ENCODE measurements around the gene ZNF892. TPM values are rescaled to one million over a fixed set of nuclear protein-coding genes. Genes with fewer than 3 reads are reported as not detected.

ZNF892 gene
- total and polyA plus RNA-seq, 9 of the 15 experiments (the other 6 are each of a cell fraction or from before 2014, with no cell fraction given) = 0.07 to 0.13 (median 0.09) TPM; not detected in 6

DNA sequence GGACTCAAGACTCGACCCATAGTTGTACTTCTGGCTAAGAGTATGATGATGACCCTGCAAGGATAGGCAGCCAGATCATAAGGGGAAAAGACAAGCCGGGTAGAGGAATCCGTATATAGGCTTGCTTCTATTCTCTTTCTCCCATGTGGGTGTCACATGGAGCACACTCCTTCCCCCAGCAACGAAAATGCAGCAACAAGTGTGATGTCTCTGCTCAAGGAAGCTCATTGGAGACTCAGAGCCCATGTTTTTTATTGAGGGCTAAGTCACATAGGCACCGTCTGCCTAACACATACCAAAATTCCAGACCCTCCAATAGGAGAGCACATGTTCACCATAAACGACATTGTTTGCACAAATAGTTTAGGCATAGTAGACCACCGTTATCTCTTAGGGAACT, 35.4 kb upstream of the ZNF892 start:
- 38% methylated on average over 7 of the region's 7 CpGs for WGBS (ENCODE audit: insufficient coverage, low coverage, missing lambda C conversion rate)
- CTCF ChIA-PET (ENCODE audit: low intra/inter-chr PET ratio) = no interaction called here

DNA sequence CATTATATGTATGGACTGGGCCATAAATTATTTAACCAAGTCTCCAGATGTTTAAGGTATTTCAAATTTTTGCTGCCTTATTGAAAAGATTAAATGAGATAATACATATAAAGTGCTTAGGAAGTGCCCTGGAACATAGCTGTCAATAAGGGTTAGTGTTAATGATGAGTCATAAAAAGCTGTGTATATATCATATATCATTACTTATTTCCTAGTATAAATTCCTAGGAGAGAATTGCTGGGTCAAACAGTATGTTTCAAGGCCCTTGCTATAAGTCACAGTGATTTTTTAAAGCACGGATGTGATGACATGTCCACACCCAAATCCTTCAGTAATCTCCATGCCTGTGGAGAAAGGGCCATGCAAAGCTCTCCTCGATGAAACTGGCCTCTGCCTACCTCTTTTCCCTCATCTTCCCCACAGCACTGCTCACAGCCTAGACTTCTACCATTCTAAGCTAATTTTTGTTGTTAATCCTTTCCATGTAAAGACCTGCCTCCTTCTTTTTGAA, 33.2 kb upstream of the ZNF892 start:
- intact Hi-C loops (cut with micrococcal nuclease) = no loop called here
- POLR2A ChIA-PET = no interaction called here

More for the DNA sequence above, 35.4 kb upstream of the ZNF892 start:
- no peak overlapping the region for H3K4me2 ChIP-seq (ENCODE audit: insufficient read depth, low read length)
- no peak overlapping the region for H2AFZ ChIP-seq (ENCODE audit: low read depth, low read length)
- H3K4me1 ChIP-seq (replicated peaks in 1 of 2; ENCODE audit: control insufficient read depth in 2 of 2, insufficient read depth in 2 of 2, low read length in 2 of 2) = no peaks in the 10 kb centered on the region
- no peaks in the 10 kb centered on the region for H3K27me3 ChIP-seq (ENCODE audit: control insufficient read depth in 2 of 2, insufficient read depth in 2 of 2, low read length in 2 of 2)
- intact Hi-C loops (cut with micrococcal nuclease) = no loop called here
- no peak overlapping the region for H3K4me3 ChIP-seq
- no TSS peak for BruUV-seq (replicated peaks)
- no peaks in the 10 kb centered on the region for H3K79me2 ChIP-seq (ENCODE audit: control insufficient read depth, insufficient read depth, low read length)
- in situ Hi-C loops (cut with MboI) = no loop called here
- FAIRE-seq = no peak
- DNase-seq (ENCODE audit: extremely low read depth in 1 of 4, low spot score in 3 of 4) = no peak
- no peak for TF ChIP-seq POLR2H (tag; IDR thresholded peaks at IDR 0.05; ENCODE audit: low read depth)
- TF ChIP-seq POLR3A (IDR thresholded peaks at IDR 0.05; ENCODE audit: borderline replicate concordance, extremely low read depth, insufficient read depth, insufficient read length) = no peak
- no peak for TF ChIP-seq HMGN3 (IDR thresholded peaks at IDR 0.05; ENCODE audit: borderline replicate concordance, extremely low read depth, insufficient read length, low read depth, low read length)
- TF ChIP-seq CHCHD3 (CRISPR knock-in tag; IDR thresholded peaks at IDR 0.05) = no peak
- TF ChIP-seq HDAC2 (IDR thresholded peaks at IDR 0.05) = no peak
- TF ChIP-seq ILF3 (IDR thresholded peaks at IDR 0.05; ENCODE audit: borderline replicate concordance) = no peak
- no peak for TF ChIP-seq RCOR1 (IDR thresholded peaks at IDR 0.05; ENCODE audit: borderline replicate concordance in 1 of 2, low read depth in 2 of 2, low read length in 2 of 2)
- H3K9me3 ChIP-seq (replicated peaks; ENCODE audit: control insufficient read depth, insufficient read depth, low read depth, low read length) = no peaks in the 10 kb centered on the region
- no peak for ATAC-seq
- H3K9ac ChIP-seq (ENCODE audit: insufficient read depth in 1 of 2, low read depth in 2 of 2, low read length in 2 of 2) = no peak overlapping the region
- H3K9me1 ChIP-seq (ENCODE audit: control insufficient read depth, insufficient read depth, low read length) = no peaks in the 10 kb centered on the region
- H4K20me1 ChIP-seq (replicated peaks; ENCODE audit: control insufficient read depth, insufficient read depth, low read length) = no peaks in the 10 kb centered on the region
- POLR2A ChIA-PET = no interaction called here
- no peaks in the 10 kb centered on the region for H3K36me3 ChIP-seq (ENCODE audit: control insufficient read depth, insufficient read depth, low read length)
- no peak overlapping the region for H3K27ac ChIP-seq (ENCODE audit: extremely low read depth, low read depth, low read length)

More for the DNA sequence above, 33.2 kb upstream of the ZNF892 start:
- Histone ChIP-seq H3K9ac (ENCODE audit: insufficient read depth in 1 of 2, low read depth in 2 of 2, low read length in 2 of 2) (no peak overlapping the region), H3K4me1 (replicated peaks in 1 of 2; ENCODE audit: control insufficient read depth in 2 of 2, insufficient read depth in 2 of 2, low read length in 2 of 2) (no peaks in the 10 kb centered on the region), H3K9me3 (replicated peaks; ENCODE audit: control insufficient read depth, insufficient read depth, low read depth, low read length) (no peaks in the 10 kb centered on the region), H4K20me1 (replicated peaks; ENCODE audit: control insufficient read depth, insufficient read depth, low read length) (no peaks in the 10 kb centered on the region), H3K79me2 (ENCODE audit: control insufficient read depth, insufficient read depth, low read length) (no peaks in the 10 kb centered on the region), H3K27me3 (ENCODE audit: control insufficient read depth in 2 of 2, insufficient read depth in 2 of 2, low read length in 2 of 2) (no peaks in the 10 kb centered on the region), H3K27ac (ENCODE audit: extremely low read depth, low read depth, low read length) (no peak overlapping the region), H3K36me3 (ENCODE audit: control insufficient read depth, insufficient read depth, low read length) (peaks cover 5% of the 10 kb centered on the region), H3K4me2 (ENCODE audit: insufficient read depth, low read length) (no peak overlapping the region), H2AFZ (ENCODE audit: low read depth, low read length) (no peak overlapping the region), H3K4me3 (no peak overlapping the region), H3K9me1 (ENCODE audit: control insufficient read depth, insufficient read depth, low read length) (no peaks in the 10 kb centered on the region)
- CTCF ChIA-PET (ENCODE audit: low intra/inter-chr PET ratio) = no interaction called here
- WGBS (ENCODE audit: insufficient coverage, low coverage, missing lambda C conversion rate) = 14% methylated on average over 2 of the region's 2 CpGs
- FAIRE-seq = no peak
- ATAC-seq = no peak
- no peak for TF ChIP-seq KDM1A (IDR thresholded peaks at IDR 0.05)
- TF ChIP-seq ZKSCAN1 (IDR thresholded peaks at IDR 0.05; ENCODE audit: low read depth, low read length) = no peak
- TF ChIP-seq SMARCA4 (IDR thresholded peaks at IDR 0.05) = no peak
- TF ChIP-seq RNF2 (IDR thresholded peaks at IDR 0.05) = no peak
- no peak for TF ChIP-seq JUN (IDR thresholded peaks at IDR 0.05; ENCODE audit: borderline replicate concordance, low read depth, low read length)
- TF ChIP-seq JUN (CRISPR knock-in tag; IDR thresholded peaks at IDR 0.05; ENCODE audit: borderline replicate concordance) = no peak
- no peak for TF ChIP-seq PML (IDR thresholded peaks at IDR 0.05; ENCODE audit: low read length)
- no peak for TF ChIP-seq CCNT2 (IDR thresholded peaks at IDR 0.05; ENCODE audit: borderline replicate concordance, extremely low read depth, insufficient read length, low read depth, low read length)
- TF ChIP-seq, protein P1, sequence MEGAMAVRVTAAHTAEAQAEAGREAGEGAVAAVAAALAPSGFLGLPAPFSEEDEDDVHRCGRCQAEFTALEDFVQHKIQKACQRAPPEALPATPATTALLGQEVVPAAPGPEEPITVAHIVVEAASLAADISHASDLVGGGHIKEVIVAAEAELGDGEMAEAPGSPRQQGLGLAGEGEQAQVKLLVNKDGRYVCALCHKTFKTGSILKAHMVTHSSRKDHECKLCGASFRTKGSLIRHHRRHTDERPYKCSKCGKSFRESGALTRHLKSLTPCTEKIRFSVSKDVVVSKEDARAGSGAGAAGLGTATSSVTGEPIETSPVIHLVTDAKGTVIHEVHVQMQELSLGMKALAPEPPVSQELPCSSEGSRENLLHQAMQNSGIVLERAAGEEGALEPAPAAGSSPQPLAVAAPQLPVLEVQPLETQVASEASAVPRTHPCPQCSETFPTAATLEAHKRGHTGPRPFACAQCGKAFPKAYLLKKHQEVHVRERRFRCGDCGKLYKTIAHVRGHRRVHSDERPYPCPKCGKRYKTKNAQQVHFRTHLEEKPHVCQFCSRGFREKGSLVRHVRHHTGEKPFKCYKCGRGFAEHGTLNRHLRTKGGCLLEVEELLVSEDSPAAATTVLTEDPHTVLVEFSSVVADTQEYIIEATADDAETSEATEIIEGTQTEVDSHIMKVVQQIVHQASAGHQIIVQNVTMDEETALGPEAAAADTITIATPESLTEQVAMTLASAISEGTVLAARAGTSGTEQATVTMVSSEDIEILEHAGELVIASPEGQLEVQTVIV (CRISPR knock-in tag; IDR thresholded peaks at IDR 0.05; ENCODE audit: borderline replicate concordance) = no peak
- DNase-seq (ENCODE audit: extremely low read depth in 1 of 4, low spot score in 3 of 4) = no peak
- in situ Hi-C loops (cut with MboI) = no loop called here
- no TSS peak for BruUV-seq (replicated peaks)

Data from K562 (cell line).